Tracheal epithelial cell (primary cell): ENCODE data around the gene OR13C4. TPM values are rescaled to one million over a fixed set of nuclear protein-coding genes. Genes with fewer than 3 reads are reported as not detected.

Source experiments
- total RNA-seq: library from RNA; depleted of rRNA; stranded (reverse); fragments of >200 nt; gene quantifications from 2 replicates; pipeline ENCODE4 v1.2.1, GENCODE V29; 2014

OR13C4 gene
- total RNA-seq = not detected in 2 replicates

DNA sequence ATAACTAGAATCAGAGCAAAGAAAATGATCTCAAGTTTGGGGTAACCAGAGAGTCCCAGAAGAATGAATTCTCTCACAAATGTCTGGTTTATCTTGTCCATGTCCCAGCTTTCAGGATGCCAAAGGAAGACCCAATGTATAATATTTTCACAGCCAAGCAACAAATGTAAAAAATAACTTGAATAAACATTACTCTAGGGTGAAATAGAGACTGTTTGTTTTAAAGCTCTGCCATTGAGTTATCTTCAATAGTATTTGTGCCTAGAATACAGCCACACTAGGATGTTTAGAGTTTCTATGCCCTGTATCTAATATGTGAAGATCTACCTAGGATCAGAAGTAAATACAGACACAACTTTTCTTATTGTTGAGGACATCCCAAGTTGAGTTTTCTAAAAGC lies at the start of gene OR13C4:
TSS of gene OR13C4 (minus strand) at position 101 of the 400 bp plus-strand sequence. CDS start at position 101, 0 bp downstream.

DNA sequence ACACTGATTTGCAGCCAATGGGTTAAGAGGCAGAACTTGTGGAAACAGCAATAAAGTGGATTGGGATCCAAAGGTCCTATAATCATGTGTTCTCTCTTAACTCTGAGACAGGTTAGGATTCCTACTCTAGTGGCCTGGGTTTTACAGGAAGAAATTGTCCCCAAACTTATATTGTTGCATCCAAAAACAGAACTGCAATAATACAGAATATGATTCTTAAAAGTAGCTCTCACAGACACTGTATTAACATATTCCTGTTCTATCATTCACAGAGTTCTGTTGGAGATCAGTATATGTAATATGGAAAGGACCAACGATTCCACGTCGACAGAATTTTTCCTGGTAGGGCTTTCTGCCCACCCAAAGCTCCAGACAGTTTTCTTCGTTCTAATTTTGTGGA lies 41.9 kb upstream of the OR13C4 start, which contains the start of gene OR13C8:
TSS of gene OR13C8 (plus strand) at position 301 of the 400 bp plus-strand sequence. CDS start at position 301, 0 bp downstream.

DNA sequence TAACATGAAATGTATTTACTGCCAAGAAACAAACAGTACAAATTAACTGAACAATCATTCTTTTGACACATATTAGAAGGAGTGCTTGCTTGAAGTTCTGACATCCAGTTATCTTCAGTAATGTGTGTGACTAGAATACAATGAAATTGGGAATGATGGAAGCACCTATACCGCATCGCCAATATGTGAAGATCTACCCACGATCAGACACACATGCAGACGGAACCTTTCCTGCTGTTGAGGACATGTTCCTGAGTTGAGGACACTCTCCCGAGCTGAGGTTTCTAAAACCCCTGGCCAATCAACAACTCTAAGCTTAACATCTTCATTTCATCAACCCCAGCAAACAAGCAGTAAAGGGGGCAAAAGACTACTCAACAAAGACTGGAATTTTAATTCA lies 9.7 kb upstream of the OR13C4 start, which contains the start of gene OR13C3:
TSS of gene OR13C3 (minus strand) at position 101 of the 400 bp plus-strand sequence. CDS start 133 bp downstream, outside the sequence.

GRCh38 chr9:104503963-104504362 lies 23.0 kb downstream of the OR13C4 start, which contains the start of gene OR13F1:
Gene OR13F1, plus strand, starts transcription at chr9:104504263. Its CDS starts 0 bp downstream, at chr9:104504263.

Other genes with a start within 250 kb of the OR13C4 start
- not detected in 2 replicates for gene OR13F1, start 22.9 kb downstream of the OR13C4 start, total RNA-seq
- gene OR13C3, start 9.6 kb upstream of the OR13C4 start, total RNA-seq = 0.43 TPM in 1 of 2 replicates, not detected in the other
- gene OR13C8, start 42.0 kb upstream of the OR13C4 start, total RNA-seq = not detected in 2 replicates
- gene OR13C5, start 72.2 kb upstream of the OR13C4 start, total RNA-seq = not detected in 2 replicates
- gene OR13C2, start 78.4 kb upstream of the OR13C4 start, total RNA-seq = not detected in 2 replicates
- not detected in 2 replicates for gene OR13C9, start 91.0 kb upstream of the OR13C4 start, total RNA-seq
- gene OR13D1, start 167.3 kb upstream of the OR13C4 start, total RNA-seq = not detected in 2 replicates
- 23.0 and 32.0 TPM in 2 replicates for gene NIPSNAP3A, start 220.5 kb upstream of the OR13C4 start, total RNA-seq
- 0.48 and 0.64 TPM in 2 replicates for gene NIPSNAP3B, start 236.9 kb upstream of the OR13C4 start, total RNA-seq